Measurements from ENCODE around the gene PRDX2.

PRDX2 gene

GRCh38 chr19:12783291-12783848, 18.2 kb downstream of the PRDX2 start:
- DNase-seq (ENCODE audit: extremely low spot score, insufficient read length, low read depth) (no peak), FAIRE-seq (no peak)

GRCh38 chr19:12782424-12783290, 18.9 kb downstream of the PRDX2 start:
- FAIRE-seq: peak; percentile 58
- DNase-seq (ENCODE audit: extremely low spot score, insufficient read length, low read depth): no peak

- FAIRE-seq: no peak
- DNase-seq (ENCODE audit: extremely low spot score, insufficient read length, low read depth): no peak
Measured at GRCh38 chr19:12782174-12782423, 19.5 kb downstream of the PRDX2 start.

GRCh38 chr19:12779162-12779993, 22.2 kb downstream of the PRDX2 start:
- DNase-seq (ENCODE audit: extremely low spot score, insufficient read length, low read depth) (no peak), FAIRE-seq (peak; percentile 51)

GRCh38 chr19:12778905-12779161, 22.8 kb downstream of the PRDX2 start:
- DNase-seq (ENCODE audit: extremely low spot score, insufficient read length, low read depth) (no peak), FAIRE-seq (no peak)

- no peak for DNase-seq (ENCODE audit: extremely low spot score, insufficient read length, low read depth)
- peak; percentile 56 for FAIRE-seq
Measured at GRCh38 chr19:12778017-12778904, 23.3 kb downstream of the PRDX2 start.

GRCh38 chr19:12777217-12778016, 24.2 kb downstream of the PRDX2 start:
- FAIRE-seq: peak; percentile 67
- no peak for DNase-seq (ENCODE audit: extremely low spot score, insufficient read length, low read depth)

GRCh38 chr19:12774588-12775555, 26.7 kb downstream of the PRDX2 start, which contains the start of gene HOOK2:
Gene HOOK2 (minus strand): TSS chr19:12775552. CDS start chr19:12775449, 103 bp downstream.
- FAIRE-seq (no peak), DNase-seq (ENCODE audit: extremely low spot score, insufficient read length, low read depth) (no peak)

- no peak for DNase-seq (ENCODE audit: extremely low spot score, insufficient read length, low read depth)
- FAIRE-seq: no peak
Measured at GRCh38 chr19:12773571-12773970, 28.0 kb downstream of the PRDX2 start.

- DNase-seq (ENCODE audit: extremely low spot score, insufficient read length, low read depth): no peak
- FAIRE-seq: no peak
Measured at GRCh38 chr19:12772323-12772722, 29.3 kb downstream of the PRDX2 start.

GRCh38 chr19:12770922-12771321, 30.7 kb downstream of the PRDX2 start:
- DNase-seq (ENCODE audit: extremely low spot score, insufficient read length, low read depth): no peak
- FAIRE-seq: no peak

- DNase-seq (ENCODE audit: extremely low spot score, insufficient read length, low read depth): no peak
- FAIRE-seq: no peak
Measured at GRCh38 chr19:12769689-12770088, 31.9 kb downstream of the PRDX2 start.

GRCh38 chr19:12767666-12768065, 33.9 kb downstream of the PRDX2 start:
- FAIRE-seq (no peak), DNase-seq (ENCODE audit: extremely low spot score, insufficient read length, low read depth) (no peak)

- no peak for DNase-seq (ENCODE audit: extremely low spot score, insufficient read length, low read depth)
- no peak for FAIRE-seq
Measured at GRCh38 chr19:12767150-12767549, 34.5 kb downstream of the PRDX2 start.

GRCh38 chr19:12766051-12766521, 35.5 kb downstream of the PRDX2 start:
- peak; percentile 60 for DNase-seq (ENCODE audit: extremely low spot score, insufficient read length, low read depth)
- peak; percentile 81 for FAIRE-seq

- no peak for DNase-seq (ENCODE audit: extremely low spot score, insufficient read length, low read depth)
- FAIRE-seq: no peak
Measured at GRCh38 chr19:12764698-12765097, 36.9 kb downstream of the PRDX2 start.

- DNase-seq (ENCODE audit: extremely low spot score, insufficient read length, low read depth) (no peak), FAIRE-seq (no peak)
Measured at GRCh38 chr19:12763100-12763499, 38.5 kb downstream of the PRDX2 start.

GRCh38 chr19:12759686-12760085, 41.9 kb downstream of the PRDX2 start:
- DNase-seq (ENCODE audit: extremely low spot score, insufficient read length, low read depth) (no peak), FAIRE-seq (no peak)
